Endometrium (tissue), 2 donors: ENCODE data around the gene CEACAM20.
"Not testable (repeated sequence)": the region's sequence is repeated elsewhere in the genome, so short reads cannot be mapped to it uniquely, and the experiment has no call there.

Source experiments
- FAIRE-seq: peaks from 2 replicates; lab custom pipeline; 2012; peaks lifted over from hg19 to GRCh38; lab: Jason Lieb, UNC
- donor health status: control.
- donor health status: control.

CEACAM20 gene

DNA sequence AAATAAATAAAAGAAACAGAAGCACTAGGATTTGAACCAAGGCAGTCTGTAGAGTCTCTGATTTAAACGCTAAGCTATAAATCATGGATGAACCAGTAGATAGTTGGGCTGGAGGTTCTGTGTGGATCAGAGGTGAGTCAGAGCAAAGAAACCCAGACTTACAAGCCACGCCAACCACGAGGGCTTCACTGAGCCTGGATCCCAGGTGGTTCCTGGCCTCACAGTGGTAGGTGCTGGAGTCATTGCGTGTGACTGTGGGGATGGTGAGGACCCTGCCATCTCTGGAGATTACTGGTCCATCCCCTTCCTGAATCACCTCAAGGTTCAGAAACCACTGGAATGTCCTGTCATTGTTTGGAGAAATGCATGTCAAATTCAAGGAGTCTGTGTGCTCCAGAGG, 19.3 kb upstream of the CEACAM20 start:
- FAIRE-seq = no peak

DNA sequence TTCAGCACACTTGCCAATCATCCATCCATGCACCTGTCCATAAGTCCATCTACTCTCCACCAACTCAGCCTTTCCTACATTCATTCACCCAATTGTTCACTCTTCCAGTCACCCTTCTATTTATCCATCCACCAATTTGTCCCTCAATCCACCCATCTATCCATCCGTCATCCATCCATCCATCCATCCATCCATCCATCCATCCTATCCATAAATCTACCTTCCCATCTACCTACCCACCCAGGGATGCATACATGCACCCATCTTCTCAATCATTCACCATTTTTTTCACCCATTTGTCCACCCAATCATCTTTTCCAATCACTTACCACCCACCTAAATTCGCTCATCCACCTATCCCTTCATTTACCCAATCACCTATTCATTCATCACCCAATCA, 14.6 kb upstream of the CEACAM20 start:
- no peak for FAIRE-seq

DNA sequence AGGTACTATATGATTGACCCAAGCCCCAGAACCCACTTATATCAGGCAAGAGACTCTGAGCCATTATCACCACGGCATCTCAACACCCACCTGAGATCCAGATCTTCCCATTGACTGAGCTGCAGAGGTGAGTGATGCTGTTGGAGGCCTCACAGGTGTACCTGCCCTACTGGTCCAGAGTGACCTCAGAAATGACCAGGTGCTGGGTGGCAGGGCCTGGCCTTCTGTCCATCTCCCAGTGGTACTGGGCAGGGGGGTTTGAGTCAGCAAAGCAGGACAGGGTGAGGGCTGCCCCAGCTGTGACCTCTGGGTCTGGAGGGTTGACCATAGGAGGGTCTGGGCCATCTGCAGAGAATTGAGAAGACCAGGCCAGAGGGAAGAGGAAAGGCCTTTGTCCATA, 13.2 kb upstream of the CEACAM20 start:
- no peak for FAIRE-seq

DNA sequence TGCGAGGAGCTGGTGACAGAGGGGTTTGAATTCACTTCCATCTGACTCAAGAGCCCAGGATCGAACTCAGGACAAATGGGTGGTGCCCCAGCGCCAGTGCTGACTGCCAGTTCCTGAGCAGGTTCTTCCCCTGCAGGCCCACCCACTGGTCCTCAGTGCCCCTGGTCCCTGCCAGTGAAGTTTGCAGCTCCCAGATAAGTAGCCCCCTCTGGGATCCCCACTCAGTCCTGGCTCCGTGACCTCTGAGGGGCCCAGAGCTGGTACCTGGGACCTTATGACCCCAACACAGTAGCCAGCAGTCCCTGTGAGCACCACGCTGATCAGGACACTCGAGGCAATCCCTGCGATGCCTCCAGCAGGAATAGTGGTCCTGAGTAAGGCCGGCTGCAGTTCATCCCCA, 11.3 kb upstream of the CEACAM20 start:
- no peak for FAIRE-seq

DNA sequence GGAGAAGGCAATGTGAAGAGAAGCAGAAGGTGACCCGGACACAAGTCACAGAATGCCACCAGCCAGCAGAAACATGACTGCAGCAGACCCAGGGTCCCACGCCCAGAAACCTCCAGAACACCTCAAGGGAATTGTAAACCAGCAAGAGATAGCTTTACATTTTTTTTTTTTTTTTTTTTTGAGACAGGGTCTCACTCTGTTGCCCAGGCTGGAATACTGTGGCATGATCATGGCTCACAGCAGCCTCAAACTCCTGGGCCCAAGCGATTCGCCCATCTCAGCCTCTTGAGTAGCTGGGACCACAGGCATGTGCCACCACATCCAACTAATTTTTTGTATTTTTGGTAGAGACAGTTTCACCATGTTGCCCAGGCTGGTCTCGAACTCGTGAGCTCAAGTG, 10.5 kb upstream of the CEACAM20 start:
- no peak for FAIRE-seq

DNA sequence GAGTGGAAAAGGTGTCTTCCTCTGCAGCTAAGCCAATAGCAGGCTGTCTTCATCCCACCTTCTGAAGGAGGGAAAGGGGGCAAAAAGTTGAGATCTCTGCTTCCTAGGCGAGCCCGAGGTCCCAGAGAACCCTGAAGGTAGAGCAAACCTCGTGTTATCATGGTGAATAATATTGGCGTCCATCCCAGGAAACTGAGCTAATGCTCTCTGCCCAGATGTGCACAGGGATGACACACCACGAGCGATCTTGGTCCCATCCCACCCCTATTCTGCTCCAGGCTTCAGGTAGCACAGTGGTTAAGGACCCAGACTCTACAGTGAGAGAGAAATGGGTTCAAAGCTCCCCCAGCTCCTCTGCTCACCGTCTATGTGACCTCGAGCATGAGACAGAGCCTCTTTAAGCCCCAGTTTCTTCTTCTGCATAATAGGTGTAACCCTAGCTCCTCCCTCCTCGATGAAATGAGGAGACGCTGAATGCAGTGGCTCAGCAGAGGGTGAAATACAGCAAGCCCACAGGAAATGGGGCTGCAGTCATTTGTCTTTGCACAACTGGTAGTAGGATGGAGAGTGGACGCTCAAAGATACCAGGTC, 9.9 kb upstream of the CEACAM20 start:
- FAIRE-seq = no peak

DNA sequence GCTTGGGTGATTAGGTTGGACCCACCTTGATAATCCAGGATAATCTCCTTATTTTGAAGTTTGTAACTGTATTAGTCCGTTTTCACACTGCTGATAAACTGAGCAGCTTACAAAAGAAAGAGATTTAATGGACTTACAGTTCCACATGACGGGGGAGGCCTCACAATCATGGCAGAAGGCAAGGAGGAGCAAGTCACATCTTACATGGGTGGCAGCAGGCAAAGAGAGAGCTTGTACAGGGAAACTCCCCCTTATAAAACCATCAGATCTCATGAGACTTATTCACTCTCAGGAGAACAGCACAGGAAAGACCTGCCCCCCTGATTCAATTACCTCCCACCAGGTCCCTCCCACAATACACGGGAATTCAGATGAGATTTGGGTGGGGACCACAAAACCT, 5.9 kb upstream of the CEACAM20 start:
- FAIRE-seq = not testable (repeated sequence)

DNA sequence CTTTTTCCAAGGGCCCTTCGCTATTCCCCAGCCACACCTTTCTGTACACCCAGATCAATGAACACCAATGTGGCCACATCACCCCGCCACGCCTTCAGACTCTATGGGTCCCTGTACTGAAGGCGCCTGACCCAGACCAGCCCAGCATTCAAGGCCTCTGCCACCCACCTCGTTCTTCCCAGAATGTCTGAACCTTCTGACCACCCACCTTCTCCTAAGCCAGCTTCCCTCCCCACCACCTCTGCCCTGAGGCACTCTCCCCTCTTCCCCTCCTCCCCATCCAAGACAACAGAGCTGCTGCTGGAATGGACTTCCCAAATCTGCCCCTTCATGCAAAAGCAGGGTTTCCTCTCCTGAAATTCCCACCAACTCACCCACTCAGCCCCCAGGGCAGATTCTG, 3.3 kb upstream of the CEACAM20 start:
- FAIRE-seq = no peak

DNA sequence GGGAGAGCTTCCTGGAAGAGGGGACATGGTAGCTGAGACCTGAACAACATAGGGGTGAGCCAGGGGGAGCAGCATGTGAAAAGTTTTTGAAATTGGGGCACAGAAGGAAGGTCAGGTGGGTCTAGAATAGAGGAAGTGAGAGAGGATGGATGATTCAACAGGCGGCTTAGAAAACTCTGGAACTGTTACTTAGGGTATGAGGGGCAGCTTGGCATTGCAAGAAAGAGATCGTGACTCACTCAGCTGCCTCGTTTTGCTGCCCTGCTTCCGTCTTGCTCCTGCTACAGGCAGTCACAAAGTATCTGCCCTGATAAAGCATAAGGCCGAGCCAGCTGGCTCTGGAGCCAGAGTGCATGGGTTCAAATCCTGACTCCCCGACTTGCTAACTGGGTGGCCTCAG, 1.3 kb upstream of the CEACAM20 start:
- no peak for FAIRE-seq

DNA sequence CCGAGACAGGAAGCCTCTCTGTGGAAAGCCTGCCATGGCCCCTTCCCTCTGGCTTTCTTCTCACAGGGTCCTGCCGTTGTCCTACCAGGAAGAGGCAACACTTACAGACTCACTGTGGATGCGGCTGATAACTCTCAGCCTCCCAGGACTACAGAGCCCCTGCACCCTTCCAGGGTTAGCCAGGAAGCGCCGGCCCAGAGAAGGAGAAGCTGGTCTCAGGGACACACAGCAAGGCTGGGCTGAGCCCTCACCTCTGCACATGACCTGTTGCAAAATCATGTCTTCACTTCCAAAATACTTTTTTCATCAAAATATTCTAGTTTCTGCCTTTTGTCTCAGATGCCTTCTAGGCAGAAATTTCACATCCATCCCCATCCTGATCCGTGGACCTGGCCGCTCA, 1.9 kb downstream of the CEACAM20 start:
- no peak for FAIRE-seq

DNA sequence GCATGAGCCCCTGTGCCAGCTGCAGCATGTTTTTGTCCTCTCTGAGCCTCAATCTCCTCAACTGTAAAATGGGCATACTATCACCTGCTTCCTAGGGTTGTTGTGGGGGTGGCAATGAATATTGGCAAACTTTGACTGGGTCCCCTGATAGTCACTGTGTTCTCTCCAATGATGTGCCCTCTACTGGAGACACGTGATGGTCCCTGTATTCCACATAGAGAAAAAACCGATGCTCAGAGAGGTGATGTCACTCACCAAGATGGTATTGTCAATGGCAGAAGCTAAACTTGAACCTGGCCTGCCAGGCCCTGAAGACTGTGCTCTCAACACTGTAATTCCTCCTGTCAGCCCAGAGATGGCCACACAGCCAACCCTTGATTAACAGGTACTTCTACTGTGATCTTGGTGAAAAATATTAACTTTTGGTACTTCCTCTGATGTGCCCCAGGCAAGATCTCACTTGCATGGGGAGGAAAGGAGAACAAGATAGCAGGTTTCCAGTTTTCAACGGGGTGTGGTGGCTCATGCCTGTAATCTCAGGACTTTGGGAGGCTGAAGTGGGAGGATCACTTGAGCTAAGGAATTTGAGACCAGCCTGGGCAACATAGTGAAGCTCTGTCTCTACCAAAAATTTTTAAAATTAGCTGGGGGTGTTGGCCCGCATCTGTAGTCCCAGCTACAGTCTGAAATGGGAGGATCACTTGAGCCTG, 3.6 kb downstream of the CEACAM20 start:
- FAIRE-seq = no peak

DNA sequence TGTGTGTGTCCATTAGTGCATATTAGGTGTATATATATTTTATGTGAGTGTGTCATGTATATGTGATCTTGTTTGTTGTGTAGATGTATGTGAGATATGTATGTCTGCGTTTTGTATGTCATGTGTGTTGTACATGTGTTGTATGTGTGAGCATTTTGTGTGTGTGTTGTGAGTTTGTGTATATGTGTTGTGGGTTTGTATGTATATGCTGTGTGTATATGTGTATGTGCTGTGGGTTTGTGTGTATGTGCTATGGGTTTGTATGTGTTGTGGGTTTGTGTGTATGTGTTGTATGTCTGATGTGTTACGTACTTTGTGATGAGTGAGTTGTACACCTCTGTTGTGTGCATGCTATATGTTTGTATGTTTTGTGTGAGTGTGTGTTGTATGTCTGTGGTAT, 8.1 kb downstream of the CEACAM20 start:
- no peak for FAIRE-seq

DNA sequence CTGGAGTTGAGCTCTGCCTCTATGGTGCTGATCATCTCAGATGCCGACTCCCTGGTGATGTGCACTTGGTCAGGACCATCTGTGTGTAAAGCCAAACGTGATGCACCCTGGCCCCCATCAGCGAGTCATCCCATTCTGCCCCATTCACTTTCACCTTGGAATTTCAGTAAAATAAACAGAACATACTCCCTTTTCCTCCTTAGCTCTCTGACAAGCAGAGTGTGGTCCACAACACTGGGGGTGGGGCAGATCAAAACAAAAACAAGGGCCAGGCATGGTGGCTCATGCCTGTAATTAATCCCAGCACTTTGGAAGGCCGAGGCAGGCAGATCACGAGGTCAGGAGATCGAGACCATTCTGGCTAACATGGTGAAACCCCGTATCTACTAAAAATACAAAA, 12.3 kb downstream of the CEACAM20 start:
- FAIRE-seq = no peak

DNA sequence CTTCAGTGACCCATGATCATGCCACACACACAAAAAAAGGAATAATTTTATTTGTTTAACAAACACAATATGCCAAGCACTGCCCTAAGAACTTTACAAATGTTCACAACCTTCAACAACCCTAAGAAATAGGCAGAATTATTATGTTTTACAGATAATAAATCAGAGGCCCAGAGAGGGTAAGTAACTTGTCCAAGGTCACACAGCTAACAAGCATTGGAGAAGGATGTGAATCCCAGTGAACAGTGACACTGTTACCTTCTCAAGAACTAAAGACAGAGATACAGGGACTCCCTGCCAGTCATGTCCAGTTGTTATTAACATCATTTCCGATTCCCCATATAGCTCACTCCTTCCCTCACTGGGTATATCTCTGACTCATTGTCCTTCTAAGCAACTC, 13.6 kb downstream of the CEACAM20 start:
- no peak for FAIRE-seq

DNA sequence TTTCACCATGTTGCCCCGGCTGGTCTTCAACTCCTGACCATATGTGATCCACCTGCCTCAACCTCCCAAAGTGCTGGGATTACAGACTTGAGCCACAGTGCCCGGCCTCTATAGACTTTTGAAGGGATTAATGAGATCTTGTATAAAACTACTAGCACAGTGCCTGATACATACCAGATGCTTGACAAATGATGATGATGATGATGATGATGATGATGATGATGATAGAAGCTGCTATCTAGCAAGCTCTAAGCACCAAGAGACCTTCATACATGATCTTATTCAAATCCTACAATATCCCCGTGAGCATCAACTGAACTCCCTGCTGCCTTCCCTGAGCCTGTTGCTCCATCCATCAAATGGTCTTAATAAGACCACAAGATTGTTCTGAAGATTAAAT, 14.4 kb downstream of the CEACAM20 start:
- FAIRE-seq = no peak

DNA sequence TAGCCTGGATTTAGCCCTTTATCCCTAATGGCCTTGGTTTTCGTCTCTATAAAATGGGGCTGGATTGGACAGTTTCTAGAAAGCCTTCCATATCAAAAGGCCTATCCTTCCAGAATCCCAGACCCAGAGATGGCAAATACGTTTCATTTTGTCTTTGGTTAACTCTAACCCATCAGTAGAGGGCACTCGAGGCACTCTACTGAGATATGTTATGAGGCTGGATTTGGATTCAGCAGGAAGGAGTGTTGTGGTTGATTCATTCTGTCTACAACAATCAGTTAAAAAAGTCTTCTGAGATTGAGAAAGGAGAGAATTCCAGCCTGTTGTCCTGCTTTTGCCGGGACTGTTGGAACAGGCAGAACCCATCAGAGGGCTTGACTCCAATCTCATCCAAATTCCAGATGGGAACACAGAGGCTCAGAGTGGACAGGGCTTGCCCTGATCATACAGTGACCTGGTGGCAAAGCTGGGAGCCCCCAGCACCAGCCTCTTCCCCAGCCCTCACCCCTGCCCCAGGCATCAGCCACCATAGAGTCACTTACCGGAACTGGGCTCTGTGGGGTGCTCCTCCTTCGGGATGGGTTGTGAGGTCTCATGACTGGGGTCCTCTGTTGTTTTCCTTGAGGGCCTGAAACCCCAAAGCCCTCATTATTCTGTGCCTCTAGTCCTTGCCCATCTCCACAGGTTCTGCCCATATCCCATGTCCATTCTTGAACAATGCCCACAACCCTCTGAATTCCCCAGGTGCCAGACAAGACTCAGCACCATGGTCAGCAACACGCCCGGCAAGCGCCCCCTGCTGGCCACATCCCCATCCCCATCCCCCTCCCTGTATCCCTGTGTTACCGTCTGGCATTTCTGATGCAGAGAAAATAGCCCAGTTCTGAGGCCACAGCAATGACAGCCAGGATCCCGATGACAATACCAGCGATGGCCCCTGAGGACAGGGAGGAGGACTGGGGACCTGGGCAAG, 16.9 kb downstream of the CEACAM20 start:
- no peak for FAIRE-seq

DNA sequence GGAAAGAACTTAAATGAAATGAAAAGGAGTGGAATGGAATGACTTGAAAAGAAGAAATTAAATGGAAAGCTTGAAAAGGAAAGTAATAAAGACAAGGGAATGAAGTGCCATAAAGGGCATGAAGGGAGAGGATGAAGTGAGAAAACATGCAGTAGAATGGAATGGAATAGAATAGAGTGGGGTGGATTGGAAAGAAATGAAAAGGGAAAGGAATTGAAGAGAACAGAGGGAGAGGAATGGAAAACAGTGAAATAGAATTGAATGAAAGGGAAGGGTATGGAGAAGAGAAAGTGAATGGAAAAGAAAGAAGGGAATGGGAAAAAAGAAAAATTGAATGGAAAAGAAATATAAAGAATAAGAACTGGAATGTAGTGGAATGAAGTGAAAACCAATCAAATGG, 20.0 kb downstream of the CEACAM20 start:
- no peak for FAIRE-seq

DNA sequence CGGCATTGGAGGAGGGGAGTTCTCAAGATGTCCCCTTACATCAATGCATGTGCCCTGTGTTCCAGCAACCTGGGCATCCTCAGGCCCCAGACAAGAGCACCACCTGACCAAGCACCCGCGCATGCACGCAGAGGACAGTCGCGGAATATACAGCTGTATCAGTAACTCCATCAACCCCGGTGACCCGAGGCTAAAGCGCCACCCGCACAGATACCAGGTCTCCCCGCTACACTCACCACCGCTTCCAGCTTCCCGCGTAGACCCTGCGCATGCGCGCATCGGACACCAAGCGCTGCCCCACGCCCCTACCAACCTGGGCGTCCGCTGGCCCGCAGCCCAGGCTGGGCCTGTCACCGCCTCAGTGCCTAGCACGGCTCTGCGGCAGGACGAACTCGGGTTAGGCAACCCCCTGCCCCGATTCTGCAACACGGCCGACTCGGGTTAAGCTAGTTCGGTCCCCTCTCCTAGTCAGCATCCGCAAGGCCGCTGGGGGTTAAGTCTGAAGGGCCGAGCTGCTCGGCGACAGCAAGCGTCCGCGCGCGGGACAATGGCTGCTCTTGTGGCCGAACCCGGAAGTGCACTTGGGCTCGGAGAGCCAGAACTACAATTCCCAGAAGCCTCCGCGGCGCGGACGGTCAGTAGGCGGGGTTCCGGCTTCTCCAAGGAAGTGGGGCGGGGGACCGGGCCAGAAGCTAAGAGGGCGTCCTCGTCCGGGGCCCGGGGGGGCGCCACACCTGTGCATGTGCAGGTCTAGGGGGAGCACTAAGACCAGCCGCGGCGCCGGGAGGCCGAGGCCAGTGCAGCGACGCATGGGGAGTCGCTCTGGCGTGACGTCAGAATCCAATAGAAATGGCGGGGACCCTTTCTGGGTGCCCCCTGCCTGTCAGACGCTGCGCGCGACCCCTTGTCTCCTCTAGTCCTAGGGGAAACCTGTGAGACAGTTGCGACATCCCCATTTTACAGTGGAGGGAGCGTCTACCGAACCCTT, 29.2 kb downstream of the CEACAM20 start, which contains the start of gene ZNF180:
Gene ZNF180 (minus strand): TSS at position 561 of the 988 bp plus-strand sequence. CDS start 3,188 bp downstream, outside the sequence.
- FAIRE-seq = peak; percentile 35

DNA sequence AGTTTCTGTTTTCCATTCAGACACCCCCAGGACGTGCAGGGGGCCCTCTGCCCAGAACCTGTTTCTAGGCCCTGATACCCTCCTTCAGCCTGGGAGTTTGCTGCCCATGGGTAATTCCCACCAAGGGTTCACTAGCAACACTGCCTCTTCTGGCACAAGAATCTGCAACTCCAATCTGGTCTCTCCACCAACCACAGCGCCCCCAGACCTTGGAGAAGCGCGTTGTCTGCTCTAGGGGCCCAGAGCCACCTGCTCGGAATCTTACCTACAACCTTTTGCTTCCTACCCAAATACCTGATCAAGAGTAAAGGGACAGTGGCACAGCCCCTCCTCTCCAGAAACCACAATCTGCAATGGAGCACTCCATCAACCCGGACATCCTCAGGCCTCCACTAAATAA, 29.9 kb downstream of the CEACAM20 start:
- FAIRE-seq = no peak

DNA sequence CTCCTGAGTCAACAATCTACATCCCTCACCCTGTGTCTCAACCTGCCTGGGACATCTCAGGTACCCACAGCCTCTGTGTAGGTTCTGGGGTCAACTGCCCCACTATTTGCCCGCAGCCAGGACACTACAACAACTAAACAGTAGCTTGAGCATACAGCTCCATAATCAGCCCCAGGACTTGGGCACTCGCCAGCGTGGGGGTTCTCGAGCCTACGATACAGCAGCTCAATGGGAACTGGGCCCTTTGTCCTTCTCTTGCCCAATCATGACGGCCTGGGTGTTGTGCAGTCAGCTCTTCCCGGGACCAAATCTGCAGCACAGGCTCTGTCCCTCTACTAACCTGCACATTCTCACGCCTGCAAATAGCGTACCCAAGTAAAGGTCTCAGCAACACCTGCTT, 30.5 kb downstream of the CEACAM20 start:
- FAIRE-seq = no peak

DNA sequence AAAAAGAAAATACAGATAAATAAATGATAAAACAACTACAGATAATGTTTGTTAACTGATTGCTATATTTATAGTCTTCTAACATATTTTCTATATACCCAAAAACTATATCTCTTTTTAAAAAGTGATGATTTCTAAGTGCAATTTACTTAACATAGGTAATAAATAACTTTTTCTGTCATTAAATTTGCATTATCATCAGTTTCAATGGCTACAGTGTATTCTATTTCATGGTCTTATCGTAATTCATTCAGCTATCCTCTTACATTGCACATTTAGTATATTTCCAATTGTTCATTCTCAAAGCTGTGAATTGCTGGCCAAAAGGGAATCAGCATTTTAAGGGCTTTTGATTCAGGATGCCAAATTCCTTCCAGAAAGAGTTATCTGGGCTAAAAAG, 32.8 kb downstream of the CEACAM20 start:
- no peak for FAIRE-seq
